ENCODE data around the gene EIF3M.

DNA sequence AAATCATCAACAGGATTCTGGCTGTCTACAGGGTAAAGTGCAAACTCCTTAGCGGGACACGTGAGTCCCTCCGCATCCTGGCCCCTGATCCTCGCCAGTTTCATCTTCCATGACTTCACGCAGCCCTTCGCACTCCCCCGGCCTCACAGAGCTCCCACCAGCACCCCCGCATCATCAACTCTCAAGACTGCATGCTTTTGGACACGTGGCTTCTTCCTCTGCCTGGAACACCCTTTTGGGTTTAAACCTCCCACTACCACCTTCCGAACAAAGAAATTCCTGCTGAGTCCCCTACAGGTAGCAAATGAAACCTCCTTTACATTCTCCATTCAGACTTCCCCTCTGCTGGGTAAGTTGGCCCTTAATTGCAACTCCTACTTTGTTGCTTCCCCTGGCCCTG lies 12.6 kb upstream of the EIF3M start:
- no peak for TF ChIP-seq EZH2 (IDR thresholded peaks at IDR 0.05; ENCODE audit: low read length)
- TF ChIP-seq, protein P1, sequence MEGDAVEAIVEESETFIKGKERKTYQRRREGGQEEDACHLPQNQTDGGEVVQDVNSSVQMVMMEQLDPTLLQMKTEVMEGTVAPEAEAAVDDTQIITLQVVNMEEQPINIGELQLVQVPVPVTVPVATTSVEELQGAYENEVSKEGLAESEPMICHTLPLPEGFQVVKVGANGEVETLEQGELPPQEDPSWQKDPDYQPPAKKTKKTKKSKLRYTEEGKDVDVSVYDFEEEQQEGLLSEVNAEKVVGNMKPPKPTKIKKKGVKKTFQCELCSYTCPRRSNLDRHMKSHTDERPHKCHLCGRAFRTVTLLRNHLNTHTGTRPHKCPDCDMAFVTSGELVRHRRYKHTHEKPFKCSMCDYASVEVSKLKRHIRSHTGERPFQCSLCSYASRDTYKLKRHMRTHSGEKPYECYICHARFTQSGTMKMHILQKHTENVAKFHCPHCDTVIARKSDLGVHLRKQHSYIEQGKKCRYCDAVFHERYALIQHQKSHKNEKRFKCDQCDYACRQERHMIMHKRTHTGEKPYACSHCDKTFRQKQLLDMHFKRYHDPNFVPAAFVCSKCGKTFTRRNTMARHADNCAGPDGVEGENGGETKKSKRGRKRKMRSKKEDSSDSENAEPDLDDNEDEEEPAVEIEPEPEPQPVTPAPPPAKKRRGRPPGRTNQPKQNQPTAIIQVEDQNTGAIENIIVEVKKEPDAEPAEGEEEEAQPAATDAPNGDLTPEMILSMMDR (optimal IDR thresholded peaks at IDR 0.05 in 1 of 3, IDR thresholded peaks at IDR 0.05 in 1 of 3, conservative IDR thresholded peaks at IDR 0.05 in 1 of 3; ENCODE audit: extremely low read depth in 1 of 3, insufficient read depth in 2 of 3, low read length in 3 of 3) = no peak

Measured in keratinocyte (primary cell).